Stimulated activated CD8-positive, alpha-beta memory T cell treated with anti-CD3 and anti-CD28 coated beads, Interleukin-7, amount 100 ng/mL, for 48 hours (primary cell): ENCODE measurements around the gene SLC1A7.

Experiments used
- DNase-seq, 2 donors: peaks; one replicate each; pipeline ENCODE4 v3.0.0-alpha.2; 2020; ENCODE audit warnings: low read depth in 1 of 2; ENCODE audit errors: extremely low read depth in 1 of 2

Gene SLC1A7

DNA sequence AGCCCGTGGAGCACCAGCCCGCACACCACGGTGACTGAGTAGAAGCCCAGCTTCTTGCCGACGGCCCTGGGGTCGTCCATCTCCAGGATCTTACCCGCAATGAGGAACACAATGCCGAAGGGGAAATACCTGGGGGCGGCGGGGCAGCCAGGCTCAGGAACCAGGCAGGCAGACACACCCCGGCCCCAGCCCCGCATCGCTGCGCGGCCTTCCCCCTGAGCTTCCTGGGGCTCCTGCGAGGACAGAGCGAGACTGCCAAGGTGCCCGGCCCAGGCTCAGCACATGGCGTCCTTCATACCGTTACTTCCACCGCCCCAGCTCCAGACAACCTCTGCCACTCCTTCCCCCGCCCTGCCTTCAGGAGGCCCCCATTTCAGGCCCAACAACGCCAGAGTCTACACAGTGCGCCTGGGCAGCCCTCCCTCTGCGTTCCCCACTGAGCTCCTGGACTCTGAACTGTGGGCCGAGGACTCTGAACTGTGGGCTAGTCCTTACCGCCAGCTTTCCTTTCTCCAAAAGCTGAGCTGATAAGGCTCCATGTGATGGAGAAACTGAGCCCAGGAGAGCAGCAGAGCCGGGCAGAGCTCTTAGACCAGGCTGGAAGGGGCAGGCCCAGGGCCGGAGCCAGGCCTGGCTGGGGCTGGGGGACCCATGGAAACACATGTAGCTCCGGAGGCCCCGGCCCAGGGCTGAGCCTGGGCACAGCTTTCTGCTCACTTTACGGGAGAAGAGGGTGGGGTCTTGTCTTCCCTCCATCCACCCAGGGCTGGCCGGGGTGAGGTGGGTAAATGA, 49.6 kb downstream of the SLC1A7 start:
- DNase-seq: no peak

DNA sequence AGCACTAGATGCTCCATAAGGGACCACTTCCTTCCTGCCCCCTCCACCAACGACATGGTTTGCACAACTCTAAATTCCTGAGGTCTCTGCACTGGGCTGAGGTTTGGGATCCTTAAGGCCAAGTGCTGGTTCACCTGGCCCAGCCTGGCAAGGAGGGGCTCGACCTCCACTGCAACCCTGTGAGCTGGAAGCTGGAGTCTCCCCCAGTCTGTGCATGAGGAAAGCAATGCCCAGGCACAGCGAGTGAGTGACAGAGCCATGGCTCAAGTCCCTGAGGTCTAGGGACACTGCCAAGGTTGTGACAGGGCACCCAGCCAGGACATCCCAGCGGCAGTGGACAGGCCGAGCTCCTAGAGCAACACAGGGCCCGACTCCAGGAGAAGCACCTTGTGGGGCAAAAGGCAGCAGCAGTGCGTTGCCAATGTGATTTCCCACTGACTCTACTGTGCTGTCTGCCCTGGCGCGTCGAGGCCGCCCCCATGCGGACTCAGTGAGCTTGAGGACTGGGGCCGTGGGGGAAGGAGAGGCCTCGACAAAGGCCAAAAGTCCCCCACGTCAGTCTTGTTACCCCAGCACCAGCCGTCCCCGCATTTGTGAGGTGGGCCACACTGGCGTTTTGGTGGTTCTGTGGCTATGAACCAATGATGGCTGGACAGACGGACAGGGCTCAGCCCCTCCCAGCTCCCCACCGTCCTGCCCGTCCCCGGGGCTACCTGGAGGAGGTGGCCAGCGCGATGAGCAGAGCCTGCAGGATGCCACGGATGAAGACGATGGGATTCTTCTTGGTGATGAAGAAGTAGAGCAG, 50.4 kb downstream of the SLC1A7 start:
- no peak for DNase-seq

DNA sequence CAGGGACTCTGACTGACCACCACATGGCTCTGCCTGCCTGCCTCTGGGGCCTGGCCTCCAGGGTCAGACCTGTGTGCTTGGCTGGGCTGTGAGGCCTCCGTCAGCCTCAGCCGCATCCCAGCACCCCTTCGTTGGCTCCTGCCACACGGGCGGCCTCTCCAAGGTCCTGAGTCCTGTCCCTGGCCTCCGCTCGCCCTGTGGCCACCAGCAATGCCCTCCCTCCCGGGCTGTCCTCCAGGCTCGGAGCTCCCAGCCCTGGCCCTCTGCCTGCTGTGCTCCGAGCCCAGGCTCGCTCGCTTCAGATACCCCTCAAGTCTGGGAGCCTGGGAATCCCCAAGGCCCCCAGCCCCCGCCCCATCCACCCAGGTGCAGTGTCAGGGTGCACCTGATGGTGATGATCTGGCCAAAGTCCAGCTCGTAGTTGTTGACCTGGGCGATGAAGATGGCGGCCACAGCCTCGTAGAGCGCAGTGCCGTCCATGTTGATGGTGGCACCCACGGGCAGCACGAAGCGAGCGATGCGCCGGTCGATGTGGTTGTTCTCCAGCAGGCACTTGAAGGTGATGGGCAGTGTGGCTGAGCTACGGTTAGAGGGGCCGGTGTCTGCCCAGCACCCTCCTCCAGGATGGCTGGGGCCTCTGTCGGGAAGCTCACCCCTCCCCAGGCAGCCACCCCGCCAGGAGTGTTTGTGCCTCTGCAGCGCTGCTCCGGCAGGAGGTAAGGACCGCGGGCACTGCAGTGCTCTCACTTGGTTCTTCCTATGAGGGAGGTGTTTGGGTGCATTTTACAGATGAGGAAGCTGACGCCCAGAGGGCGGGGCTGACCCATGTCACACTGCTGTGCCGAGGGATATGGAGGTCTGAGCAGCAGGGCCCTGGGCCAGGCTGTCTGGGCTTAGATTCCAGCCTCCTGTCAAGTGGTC, 52.0 kb downstream of the SLC1A7 start:
- no peak for DNase-seq

DNA sequence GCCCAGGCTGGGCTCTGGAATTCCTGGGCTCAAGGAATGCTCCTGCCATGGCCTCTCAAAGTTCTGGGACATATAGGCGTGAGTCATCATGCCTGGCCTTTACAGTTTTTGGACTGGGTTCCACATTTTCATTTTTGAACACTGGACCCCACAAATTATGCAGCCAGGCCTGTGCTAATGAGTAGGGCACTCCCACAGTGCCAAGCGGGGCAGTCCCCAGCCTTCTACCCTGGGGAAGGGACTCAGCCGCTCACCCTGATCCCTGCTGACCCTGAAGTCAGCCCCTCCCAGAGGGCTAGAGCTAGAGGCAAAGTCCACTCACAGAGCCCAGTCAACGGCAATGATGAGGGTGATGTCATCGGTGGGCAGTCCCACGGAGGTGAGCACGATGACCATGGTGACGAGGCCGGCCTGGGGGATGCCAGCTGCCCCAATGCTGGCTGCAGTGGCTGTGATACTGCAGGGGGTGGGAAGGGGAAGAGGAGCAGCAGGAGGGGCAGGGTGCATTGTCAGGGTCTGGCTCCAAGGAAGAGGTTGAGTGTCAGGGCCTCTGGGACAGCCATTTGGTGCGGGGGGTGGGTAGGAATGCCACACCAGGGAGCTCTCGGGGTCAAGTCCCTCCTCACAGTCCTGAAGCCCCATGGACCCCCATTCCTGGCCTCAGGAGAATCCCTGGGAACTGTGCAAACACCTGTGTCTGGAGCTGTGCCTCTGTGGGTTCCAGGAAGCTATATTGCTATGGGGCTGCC, 52.8 kb downstream of the SLC1A7 start:
- DNase-seq: no peak

DNA sequence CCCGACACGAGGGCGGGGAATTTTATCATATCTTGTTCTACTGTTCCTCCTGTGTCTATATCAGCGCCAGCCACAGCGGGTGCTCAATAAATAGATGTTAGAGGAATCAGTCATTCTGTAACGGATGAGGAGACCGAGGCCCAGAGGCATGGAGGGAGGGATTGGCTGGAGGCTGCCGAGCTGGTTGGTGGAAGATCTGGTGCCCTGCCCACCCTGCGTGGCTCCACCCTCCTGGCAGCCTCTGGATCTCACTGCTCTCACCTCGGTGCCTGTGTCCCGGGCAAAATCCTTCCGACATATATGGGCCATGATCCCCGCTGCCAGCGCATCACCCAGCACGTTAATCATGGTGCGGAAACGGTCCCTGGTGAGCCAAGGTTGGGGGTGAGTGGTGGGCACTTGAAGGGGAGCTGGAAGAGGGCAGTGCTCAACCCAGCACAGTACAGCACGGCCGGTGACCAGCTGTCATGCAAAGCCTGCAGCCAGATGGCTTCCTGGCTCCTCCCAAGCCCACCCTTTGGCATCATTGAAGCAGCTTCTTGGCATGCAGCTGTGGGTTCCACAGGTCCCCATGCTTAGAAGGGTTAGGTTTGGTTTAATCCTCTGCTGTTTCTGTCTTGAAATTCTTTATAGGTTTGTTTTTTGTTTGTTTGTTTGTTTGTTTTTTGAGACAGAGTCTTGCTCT, 53.7 kb downstream of the SLC1A7 start:
- no peak for DNase-seq

DNA sequence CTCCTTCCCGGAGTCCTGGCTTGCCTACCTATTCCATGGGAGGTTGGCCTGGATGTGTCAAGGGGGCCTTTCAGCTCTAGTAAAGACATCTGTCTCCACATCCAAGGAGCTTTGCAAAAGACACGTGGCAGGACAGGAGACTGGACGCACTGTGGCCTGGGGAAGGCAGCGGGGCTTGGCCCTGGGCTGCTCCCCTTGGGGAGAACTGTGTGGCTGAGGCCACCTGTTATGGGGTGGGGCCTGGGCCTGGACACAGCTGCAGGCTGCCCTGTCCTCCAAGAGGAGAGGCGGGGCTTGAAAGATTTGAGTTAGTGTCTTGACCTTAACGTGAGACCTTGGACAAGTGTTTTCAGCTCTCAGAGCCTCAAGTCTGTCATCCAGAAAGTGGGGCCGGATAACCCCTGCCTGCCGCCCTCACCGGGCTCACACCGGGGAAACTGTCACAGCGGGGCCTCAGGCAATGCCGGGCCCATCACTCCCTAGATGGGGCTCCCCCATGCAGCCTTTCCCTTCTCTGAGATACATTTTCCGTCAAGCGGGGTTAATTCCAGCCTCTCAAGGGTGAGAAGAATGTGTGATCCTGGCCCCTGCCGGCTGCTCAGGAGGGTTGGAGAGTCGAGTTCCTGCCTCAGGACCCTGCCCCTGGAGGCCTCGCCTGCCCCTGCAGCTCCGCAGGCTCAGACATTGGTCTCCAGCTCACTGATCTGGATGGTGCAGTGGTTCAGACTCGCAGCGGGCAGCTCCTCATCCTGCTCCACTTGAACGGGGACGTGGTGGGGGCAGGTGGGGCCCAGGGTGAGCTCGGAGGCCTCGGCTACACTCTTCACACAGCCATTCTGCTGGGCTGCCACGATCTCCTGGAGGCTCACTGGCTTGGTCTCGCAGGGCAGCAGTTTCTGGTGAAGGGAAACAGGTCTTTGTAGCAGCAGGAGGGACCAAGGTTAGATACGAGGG, 54.8 kb downstream of the SLC1A7 start:
- DNase-seq: no peak

DNA sequence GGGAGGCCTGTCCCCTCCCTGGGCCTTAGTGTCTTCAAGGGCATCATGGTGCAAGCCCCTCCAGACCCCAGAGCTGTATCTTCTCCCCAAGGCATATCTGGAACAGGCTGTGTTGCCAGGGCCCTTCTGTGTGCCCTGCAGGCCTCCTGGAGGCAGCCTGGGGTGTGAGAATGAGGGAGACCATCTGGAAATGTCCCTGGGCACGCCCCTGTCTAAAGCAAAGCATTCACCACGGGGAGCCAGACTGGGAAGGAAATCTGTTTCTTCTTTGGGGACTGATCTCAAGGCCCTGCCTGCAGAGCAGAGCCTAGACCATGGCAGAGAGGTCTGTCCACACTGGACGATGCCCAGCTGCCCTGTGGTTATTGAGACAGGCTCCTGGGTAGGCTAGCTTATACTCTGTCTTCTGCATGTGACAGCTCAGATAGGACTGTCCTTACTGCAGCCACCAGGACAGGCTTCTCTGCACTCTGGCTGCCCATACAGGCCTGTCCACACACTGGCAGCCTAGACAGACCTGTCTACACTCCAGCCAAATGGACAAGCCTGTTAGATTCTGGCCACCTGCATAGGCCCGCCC, 55.9 kb downstream of the SLC1A7 start:
- no peak for DNase-seq

DNA sequence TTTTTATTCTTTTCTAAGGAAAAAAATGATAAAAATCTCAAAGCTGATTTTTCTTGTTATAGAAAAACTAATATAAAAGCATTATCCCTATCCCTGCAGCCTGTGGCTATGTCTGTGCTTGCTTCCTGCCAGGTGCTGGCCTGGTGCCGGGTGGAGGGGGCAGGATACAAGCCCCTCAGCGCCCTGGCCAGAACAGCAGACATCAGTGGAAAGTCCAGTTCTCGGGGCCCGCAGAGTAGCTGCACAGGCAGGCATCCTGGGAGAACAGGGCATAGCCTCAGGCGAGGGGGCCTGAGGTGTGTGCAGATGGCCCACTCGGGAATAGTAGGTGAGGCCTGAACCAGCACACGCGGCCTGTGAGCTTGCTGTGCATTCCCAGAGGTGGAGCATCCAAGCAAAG, 57.0 kb downstream of the SLC1A7 start:
- DNase-seq: no peak

DNA sequence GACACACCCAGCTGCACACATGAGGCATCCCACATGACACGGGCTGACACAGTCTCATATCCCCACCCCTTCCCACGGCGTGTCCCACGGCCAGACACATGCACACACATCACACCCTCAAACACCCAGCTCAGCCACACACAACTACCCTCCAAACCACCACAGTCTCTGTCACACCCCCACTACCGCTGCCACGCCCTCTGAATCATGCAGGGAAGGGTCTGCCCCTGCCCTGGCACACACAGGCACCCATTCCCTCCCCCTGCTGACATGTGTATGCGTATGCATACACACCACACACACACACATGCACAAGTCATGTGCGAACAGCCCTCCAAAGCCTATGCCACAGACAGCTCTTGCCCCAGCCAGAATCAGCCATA, 57.9 kb downstream of the SLC1A7 start:
- DNase-seq: no peak

DNA sequence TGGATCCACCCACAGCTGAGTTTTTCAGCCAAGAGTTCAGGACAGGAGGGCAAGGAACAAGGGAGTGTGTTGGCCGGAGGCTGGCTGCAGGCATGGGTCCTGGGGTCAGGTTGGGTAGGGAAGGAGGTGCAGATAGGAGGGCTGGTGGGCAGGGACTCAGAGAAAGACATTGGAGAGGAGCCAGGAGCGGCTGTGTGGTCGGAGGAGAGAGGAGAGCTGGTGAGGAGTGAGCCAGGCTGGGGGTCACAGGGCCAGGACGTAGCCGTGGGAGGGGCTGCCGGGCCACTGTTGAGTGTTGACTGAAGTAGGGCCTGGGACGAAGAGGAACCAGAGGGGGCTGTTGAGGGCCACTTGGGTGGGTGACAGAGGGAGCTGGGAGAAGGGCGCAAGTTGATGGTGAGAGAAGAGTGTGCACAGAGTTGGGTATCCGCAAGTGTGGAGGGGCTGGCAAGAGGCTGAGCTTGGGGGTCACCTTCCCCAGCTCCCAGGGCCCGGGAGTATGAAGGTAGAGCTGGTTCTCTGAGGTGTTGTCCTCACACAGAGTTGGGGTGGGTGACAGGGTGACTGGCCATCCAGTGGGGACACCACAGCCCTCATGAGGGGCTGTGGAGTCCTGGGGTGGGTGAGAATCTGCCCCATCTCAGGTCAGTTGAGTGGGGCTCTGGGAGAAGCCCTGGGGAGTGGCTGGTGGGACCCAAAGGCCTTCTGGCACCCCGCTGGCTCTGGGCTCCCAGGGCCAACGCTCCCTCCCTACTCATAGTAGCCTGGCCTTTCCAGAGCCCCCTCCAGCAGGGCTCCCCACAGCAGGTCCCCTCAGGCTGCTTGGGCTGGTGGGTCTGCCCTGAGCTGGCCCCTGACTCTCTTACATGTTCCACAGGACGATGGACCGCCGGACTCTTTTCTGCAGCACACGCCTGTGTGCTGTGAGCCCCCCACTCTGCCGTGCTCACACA, 58.5 kb downstream of the SLC1A7 start:
- no peak for DNase-seq

DNA sequence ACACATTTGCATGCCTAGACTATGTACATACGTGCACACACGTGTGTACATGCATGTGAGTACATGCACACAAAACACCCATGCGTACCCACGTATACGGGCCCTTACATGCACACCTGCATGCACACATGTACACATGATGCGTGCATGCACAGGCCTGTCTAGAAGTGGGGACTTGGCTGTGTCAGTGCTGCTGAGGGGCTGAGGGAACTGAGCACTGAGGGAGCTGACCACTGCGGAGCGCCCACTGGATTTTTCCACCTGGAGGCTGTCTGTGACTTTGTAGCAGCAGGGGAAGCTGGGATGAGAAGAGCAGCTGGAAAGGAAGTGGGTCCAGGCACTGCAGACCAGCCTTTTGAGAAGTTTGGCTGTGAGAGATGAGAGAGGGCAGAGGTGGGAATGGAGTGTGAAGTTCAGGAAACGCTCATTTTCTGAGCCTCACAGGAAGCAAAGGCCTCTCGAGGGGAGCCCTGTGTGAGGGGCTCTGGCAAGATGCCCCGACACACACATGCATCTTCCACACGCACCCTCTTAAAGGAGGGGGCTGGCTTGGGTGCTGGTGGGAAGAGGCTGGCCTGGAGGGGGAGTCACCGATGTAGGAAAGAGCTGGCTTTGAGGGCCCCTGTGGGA, 59.5 kb downstream of the SLC1A7 start:
- no peak for DNase-seq

DNA sequence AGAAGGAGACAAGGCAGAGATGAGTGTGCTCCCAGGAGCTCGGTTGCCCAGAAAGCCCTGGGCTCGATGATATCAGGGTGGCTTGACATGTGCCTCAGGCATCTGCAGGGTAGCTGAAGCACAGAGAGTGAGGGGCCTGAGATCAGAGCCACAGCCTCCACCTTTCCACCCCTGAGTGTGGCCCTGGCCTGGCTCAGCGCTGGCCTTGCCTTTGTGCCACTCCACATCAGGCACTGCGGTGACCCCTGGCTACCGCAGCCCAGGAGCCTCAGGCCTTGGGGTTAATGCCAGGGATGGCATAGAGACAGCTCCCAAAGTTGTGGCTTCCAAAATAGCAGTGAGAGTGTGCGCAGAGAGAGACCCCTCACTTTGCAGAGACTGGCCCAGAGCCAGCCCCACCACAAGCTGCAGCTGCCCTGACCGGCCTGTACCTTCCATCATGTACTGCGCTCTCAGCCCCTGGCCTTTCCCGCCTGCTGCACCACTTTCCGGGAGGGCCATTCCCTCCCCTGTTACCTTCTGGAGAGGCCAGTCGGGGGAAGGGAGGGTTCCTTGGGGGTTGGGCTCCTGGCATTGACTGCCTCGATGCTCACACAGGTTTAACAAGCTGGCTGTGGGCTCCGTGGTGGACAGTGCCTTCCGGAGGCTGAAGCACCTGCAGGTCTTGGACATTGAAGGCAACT, 60.9 kb downstream of the SLC1A7 start:
- no peak for DNase-seq

DNA sequence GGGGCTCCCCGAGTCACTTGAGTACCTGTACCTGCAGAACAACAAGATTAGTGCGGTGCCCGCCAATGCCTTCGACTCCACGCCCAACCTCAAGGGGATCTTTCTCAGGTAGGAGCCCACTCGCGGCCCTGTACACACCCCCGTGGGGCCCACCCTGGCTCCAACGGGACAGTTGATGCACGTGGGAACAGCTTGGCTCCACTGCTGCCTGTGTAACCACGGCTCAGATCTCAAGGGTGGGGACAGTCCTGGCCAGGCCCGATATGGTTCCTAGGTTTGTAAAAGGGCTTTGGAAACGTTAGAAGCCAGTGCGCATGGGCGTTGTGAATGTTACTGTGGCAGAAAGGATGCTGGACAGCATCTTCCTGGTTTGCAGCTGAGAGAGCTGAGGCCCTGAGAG, 61.7 kb downstream of the SLC1A7 start:
- DNase-seq: no peak

DNA sequence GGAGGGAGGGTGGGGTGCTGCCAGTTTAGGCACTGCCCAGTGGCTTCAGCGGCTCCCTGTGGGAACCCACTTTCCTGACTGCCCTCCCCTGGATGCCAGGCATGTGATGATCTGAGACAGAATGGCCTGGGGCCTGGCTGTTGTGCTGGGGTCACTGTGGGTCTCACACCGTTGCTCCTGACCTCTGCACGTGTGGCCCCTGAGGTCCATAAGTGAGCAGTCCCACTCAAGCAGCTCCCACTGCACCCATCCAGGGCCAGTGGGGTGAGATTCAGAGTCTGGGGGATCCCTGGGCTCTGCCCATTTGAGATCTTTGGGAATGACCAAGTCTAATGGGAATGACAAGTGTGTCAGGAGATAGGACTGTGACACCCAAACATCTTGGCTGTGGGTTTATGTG, 62.4 kb downstream of the SLC1A7 start:
- no peak for DNase-seq

DNA sequence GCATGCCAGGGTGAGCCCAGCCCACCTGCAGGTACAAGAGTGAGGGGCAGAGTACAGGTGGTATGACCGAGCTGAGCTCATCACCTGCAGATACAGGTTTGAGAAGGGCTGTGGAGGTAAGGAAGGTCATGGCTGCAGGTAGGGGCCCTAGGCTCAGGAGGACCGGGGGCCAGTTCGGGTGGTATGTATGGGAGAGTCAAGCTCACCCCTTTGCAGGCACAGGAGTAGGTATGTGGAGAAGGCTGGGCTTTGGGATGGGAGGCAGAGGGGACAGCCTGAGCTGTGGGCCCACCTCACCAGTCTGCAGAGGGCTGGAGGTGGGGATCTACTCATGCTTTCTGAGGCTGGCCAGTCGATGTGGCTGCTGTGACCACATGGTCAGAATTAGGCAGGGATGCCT, 63.2 kb downstream of the SLC1A7 start:
- no peak for DNase-seq

DNA sequence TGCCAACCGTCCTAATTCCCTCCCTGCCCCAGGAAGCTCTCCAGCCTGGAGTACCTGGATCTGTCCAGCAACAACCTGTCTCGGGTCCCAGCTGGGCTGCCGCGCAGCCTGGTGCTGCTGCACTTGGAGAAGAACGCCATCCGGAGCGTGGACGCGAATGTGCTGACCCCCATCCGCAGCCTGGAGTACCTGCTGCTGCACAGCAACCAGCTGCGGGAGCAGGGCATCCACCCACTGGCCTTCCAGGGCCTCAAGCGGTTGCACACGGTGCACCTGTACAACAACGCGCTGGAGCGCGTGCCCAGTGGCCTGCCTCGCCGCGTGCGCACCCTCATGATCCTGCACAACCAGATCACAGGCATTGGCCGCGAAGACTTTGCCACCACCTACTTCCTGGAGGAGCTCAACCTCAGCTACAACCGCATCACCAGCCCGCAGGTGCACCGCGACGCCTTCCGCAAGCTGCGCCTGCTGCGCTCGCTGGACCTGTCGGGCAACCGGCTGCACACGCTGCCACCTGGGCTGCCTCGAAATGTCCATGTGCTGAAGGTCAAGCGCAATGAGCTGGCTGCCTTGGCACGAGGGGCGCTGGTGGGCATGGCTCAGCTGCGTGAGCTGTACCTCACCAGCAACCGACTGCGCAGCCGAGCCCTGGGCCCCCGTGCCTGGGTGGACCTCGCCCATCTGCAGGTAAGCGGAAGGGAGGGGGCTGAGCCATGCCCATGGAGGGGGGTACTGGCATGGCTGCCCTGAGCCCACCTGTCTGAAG, 63.9 kb downstream of the SLC1A7 start:
- no peak for DNase-seq
